ENCODE measurements around the gene LMF1.

GRCh38 chr16:1008085-1008484 lies 37.3 kb upstream of the LMF1 start:
- TF ChIP-seq HOXA5 (CRISPR knock-in tag; IDR thresholded peaks at IDR 0.05): no peak
- TF ChIP-seq MAZ (IDR thresholded peaks at IDR 0.05; ENCODE audit: borderline replicate concordance, low read depth, low read length): no peak
- no peak for TF ChIP-seq MAZ (CRISPR knock-in tag; IDR thresholded peaks at IDR 0.05; ENCODE audit: low read depth)
- TF ChIP-seq CTCF (CRISPR knock-in tag; IDR thresholded peaks at IDR 0.05): no peak
- TF ChIP-seq ZNF12 (CRISPR knock-in tag; IDR thresholded peaks at IDR 0.05): no peak
- no peak for TF ChIP-seq ZNF335 (CRISPR knock-in tag; IDR thresholded peaks at IDR 0.05)
- no peak for TF ChIP-seq HOXD1 (CRISPR knock-in tag; IDR thresholded peaks at IDR 0.05)
- no peak for TF ChIP-seq EZH2 (conservative IDR thresholded peaks at IDR 0.05; ENCODE audit: low read depth, low read length)
- TF ChIP-seq, protein P1, sequence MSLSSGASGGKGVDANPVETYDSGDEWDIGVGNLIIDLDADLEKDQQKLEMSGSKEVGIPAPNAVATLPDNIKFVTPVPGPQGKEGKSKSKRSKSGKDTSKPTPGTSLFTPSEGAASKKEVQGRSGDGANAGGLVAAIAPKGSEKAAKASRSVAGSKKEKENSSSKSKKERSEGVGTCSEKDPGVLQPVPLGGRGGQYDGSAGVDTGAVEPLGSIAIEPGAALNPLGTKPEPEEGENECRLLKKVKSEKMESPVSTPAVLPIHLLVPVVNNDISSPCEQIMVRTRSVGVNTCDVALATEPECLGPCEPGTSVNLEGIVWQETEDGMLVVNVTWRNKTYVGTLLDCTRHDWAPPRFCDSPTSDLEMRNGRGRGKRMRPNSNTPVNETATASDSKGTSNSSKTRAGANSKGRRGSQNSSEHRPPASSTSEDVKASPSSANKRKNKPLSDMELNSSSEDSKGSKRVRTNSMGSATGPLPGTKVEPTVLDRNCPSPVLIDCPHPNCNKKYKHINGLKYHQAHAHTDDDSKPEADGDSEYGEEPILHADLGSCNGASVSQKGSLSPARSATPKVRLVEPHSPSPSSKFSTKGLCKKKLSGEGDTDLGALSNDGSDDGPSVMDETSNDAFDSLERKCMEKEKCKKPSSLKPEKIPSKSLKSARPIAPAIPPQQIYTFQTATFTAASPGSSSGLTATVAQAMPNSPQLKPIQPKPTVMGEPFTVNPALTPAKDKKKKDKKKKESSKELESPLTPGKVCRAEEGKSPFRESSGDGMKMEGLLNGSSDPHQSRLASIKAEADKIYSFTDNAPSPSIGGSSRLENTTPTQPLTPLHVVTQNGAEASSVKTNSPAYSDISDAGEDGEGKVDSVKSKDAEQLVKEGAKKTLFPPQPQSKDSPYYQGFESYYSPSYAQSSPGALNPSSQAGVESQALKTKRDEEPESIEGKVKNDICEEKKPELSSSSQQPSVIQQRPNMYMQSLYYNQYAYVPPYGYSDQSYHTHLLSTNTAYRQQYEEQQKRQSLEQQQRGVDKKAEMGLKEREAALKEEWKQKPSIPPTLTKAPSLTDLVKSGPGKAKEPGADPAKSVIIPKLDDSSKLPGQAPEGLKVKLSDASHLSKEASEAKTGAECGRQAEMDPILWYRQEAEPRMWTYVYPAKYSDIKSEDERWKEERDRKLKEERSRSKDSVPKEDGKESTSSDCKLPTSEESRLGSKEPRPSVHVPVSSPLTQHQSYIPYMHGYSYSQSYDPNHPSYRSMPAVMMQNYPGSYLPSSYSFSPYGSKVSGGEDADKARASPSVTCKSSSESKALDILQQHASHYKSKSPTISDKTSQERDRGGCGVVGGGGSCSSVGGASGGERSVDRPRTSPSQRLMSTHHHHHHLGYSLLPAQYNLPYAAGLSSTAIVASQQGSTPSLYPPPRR (CRISPR knock-in tag; IDR thresholded peaks at IDR 0.05; ENCODE audit: borderline replicate concordance): no peak
- no peak for TF ChIP-seq HOXA3 (CRISPR knock-in tag; IDR thresholded peaks at IDR 0.05)

All from HepG2 (cell line).